Heart right ventricle (tissue), 16 donors: ENCODE results near the gene FHIT. TPM values are rescaled to one million over a fixed set of nuclear protein-coding genes. Genes with fewer than 3 reads are reported as not detected.

ENCODE experiments used
- ATAC-seq, 8 donors: fragments of 200-7000 bp; cut with Tn5 transposase; one replicate each; pipeline ENCODE4 v1.9.1; 2020; ENCODE audit warnings: mild to moderate bottlenecking in 8 of 8, moderate library complexity in 8 of 8, moderate number of reproducible peaks in 1 of 8
- DNase-seq, 2 donors: peaks; one replicate each; pipeline ENCODE4 v3.0.0-alpha.2; 2020
- H3K27ac ChIP-seq, 10 donors: fragments of 200-600 bp; sonication (generic) in 2 of 10; one replicate each; pipeline versions ENCODE4 v1.5.0 to v1.8.0; 2020 to 2022; ENCODE audit warnings: mild to moderate bottlenecking in 3 of 10
- H3K27me3 ChIP-seq, 7 donors: fragments of 200-600 bp; one replicate each; pipeline ENCODE4 v1.8.0; 2021 to 2022; ENCODE audit warnings: mild to moderate bottlenecking in 2 of 7
- H3K36me3 ChIP-seq, 9 donors: fragments of 200-600 bp; sonication (generic) in 1 of 9; one replicate each; pipeline versions ENCODE4 v1.5.0 to v1.8.0; 2020 to 2022; ENCODE audit warnings: mild to moderate bottlenecking in 2 of 9
- H3K4me1 ChIP-seq, 9 donors: fragments of 200-600 bp; sonication (generic) in 1 of 9; one replicate each; pipeline versions ENCODE4 v1.5.0 to v1.8.0; 2020 to 2022; ENCODE audit warnings: mild to moderate bottlenecking in 4 of 9
- H3K4me3 ChIP-seq, 10 donors: fragments of 200-600 bp; sonication (generic) in 2 of 10; one replicate each; pipeline versions ENCODE4 v1.5.0 to v1.8.0; 2020 to 2022; ENCODE audit warnings: mild to moderate bottlenecking in 7 of 10, moderate library complexity in 2 of 10
- H3K9me3 ChIP-seq, 11 donors: fragments of 200-600 bp in 10 of 11; sonication (generic) in 2 of 11; one replicate each; pipeline versions ENCODE4 v1.5.0 to v1.8.0; 2013 to 2022; ENCODE audit warnings: mild to moderate bottlenecking in 2 of 11, control low read depth in 1 of 11, moderate library complexity in 1 of 11
- WGBS, 2 donors: extraction: QIAGEN DNeasy Blood & Tissue Kit; methylation state at CpG; one replicate each; pipeline ENCODE4 v1.1.7; 2013; ENCODE audit warnings: inconsistent platforms in 1 of 2; 5-methylcytosine and 5-hydroxymethylcytosine counted together
- intact Hi-C, 10 donors: fragments of 100-400 bp; cut with DNase I; formaldehyde crosslinking; loops; one replicate each; pipeline versions ENCODE4 v1.11.1 to v1.14.2; 2022
- polyA plus RNA-seq, 2 donors: library from polyadenylated mRNA; stranded (reverse); fragments of 200-250 nt; gene quantifications; one replicate each; pipeline ENCODE4 v1.2.3, GENCODE V29; 2013
- total RNA-seq, 10 donors: library from RNA; stranded (reverse); fragmentation: NEBNext Ultra II Directional in 3 of 10; extraction: Animal tissue kit (Norgen Biotek cat#: 25700) in 3 of 10; gene quantifications; one replicate each; pipeline versions ENCODE4 v1.2.1 to v1.2.4, GENCODE V29; 2021 to 2023
- TF ChIP-seq, protein P1 (sequence below), 9 donors: fragments of 200-600 bp; sonication (generic) in 2 of 9; IDR thresholded peaks; one replicate each; pipeline versions ENCODE4 v1.5.0 to v1.8.0; 2021 to 2022; ENCODE audit warnings: antibody characterized with exemption in 9 of 9, mild to moderate bottlenecking in 5 of 9, moderate library complexity in 1 of 9
- donor health status: Arrhythmogenic right ventricular cardiomyopathy.
- donor health status: ischemic (EF 13 %, LVEDD 7.1; RV severe dilation, severe dysfunction).
- donor health status: healthy with polysubstance abuse.
- donor health status: DM: no; HTN: yes; CAD: no.
- donor health status: DM: no; HTN: no; CAD: no.
- donor health status: ischemic (EF 25% LVEDD 6.9; RV normal size, moderate dysfunction).
- donor health status: ischemic (EF 25% LVEDD 5.7; RV mildly dilated, moderate dysfunction).
- donor health status: healthy.
- donor health status: DM: yes; HTN: yes; CAD: no.
- donor health status: Ischemic cardiomyopathy.
- donor health status: ischemic (EF 35%, LVEDD 5.7; RV mildly dilated, moderate dysfunction).
- donor health status: nonischemic (EF 11% LVEDD 7.7; RV severe dilation, severe dysfunction).
- donor health status: DM: yes; HTN: yes; CAD: no.
- donor health status: PGD.
- donor health status: ischemic (EF 29% LVEDD 5.4; RV normal size, mild dysfunction).
- donor health status: nonischemic (EF 23%, LVEDD 6.1; RV moderate dilation, normal function).

The FHIT gene
- total and polyA plus RNA-seq, 12 donors, result 4.7 to 25.5 (median 18.3) TPM

DNA sequence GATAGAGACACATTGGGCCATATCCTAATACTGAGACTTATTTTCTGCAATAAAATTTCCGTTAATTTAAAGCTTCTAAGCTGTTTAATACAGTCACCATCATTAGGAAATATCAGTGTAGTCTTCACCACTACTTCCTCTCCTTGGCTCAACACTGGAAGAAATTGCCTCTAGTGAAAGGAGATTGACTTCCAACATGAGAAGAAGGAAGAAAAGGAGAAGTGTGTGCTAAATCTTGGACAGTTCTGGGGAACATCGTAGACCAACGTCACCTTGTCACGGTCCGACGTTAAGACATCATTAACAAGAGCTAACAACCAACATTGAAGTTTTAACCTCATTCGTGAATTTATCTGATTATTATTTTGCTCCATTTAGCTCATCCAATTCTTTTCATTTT is 1214.4 kb downstream of the FHIT start:
- Histone ChIP-seq H3K36me3 (no peaks in the 10 kb centered on the region), H3K4me1 (no peaks in the 10 kb centered on the region), H3K9me3 (no peaks in the 10 kb centered on the region), H3K27ac (no peak overlapping the region), H3K27me3 (no peaks in the 10 kb centered on the region), H3K4me3 (no peak overlapping the region)
- WGBS, 2 donors, result 93 to 98% methylated on average over 7 of the region's 7 CpGs
- TF ChIP-seq, protein P1, sequence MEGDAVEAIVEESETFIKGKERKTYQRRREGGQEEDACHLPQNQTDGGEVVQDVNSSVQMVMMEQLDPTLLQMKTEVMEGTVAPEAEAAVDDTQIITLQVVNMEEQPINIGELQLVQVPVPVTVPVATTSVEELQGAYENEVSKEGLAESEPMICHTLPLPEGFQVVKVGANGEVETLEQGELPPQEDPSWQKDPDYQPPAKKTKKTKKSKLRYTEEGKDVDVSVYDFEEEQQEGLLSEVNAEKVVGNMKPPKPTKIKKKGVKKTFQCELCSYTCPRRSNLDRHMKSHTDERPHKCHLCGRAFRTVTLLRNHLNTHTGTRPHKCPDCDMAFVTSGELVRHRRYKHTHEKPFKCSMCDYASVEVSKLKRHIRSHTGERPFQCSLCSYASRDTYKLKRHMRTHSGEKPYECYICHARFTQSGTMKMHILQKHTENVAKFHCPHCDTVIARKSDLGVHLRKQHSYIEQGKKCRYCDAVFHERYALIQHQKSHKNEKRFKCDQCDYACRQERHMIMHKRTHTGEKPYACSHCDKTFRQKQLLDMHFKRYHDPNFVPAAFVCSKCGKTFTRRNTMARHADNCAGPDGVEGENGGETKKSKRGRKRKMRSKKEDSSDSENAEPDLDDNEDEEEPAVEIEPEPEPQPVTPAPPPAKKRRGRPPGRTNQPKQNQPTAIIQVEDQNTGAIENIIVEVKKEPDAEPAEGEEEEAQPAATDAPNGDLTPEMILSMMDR (IDR thresholded peaks at IDR 0.05), result no peak
- no peak for ATAC-seq
- intact Hi-C loops, result no loop called here
- no peak for DNase-seq

DNA sequence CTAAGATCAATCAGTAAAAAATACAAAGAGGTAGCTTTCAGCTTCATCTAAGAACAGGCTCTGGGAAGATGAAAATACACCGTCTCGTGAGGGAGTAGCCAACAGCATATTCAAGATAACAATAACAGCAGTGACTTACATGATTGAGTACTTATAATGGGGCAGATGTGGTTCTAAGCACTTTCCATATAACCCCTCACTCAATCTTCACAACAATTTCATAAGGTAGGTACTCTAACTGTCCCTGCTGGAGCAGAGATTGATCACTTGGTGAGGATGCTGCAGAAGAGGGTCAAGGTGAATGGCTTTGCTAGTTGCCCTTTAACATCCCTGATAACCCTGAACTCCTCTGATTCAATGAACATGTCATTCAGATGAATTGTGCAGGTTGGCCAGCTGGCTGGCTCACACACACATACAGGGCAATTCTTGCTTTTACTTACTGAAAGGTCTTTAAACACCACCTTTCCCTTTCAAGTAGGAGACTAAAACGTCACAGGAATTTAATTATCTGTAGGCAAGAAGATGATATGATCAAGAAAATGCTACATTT is 1217.3 kb downstream of the FHIT start:
- Histone ChIP-seq H3K27ac (no peak overlapping the region), H3K27me3 (no peaks in the 10 kb centered on the region), H3K36me3 (no peaks in the 10 kb centered on the region), H3K4me3 (no peak overlapping the region), H3K9me3 (no peaks in the 10 kb centered on the region), H3K4me1 (no peaks in the 10 kb centered on the region)
- DNase-seq, result no peak
- ATAC-seq, result no peak
- intact Hi-C loops, result no loop called here
- TF ChIP-seq, protein P1 (IDR thresholded peaks at IDR 0.05), result no peak
- 64 to 69% methylated on average over 3 of the region's 3 CpGs for WGBS, 2 donors

DNA sequence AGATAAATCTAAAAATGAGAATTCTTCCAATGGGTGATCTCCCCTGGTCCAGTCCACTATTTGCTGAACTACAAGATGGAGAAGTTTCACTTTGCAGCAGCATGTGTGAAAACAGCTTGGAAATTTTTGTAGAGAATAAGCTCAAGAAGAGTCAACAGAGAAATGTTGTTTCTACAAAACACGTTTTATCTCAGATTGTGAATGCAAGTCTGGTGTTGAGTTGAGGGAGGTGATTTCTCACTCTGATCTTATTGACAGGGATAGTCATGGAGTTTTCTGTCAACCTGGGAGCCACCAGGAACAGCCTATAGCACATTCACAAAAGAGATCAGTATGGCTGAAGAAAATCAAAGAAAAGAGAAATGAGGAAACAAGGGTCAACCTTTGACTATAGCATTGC is 1220.3 kb downstream of the FHIT start:
- Histone ChIP-seq H3K36me3 (no peaks in the 10 kb centered on the region), H3K4me3 (no peak overlapping the region), H3K4me1 (peaks cover 0 to under 1% (median 0%) of the 10 kb centered on the region in 9 donors), H3K27me3 (no peaks in the 10 kb centered on the region), H3K9me3 (no peaks in the 10 kb centered on the region), H3K27ac (no peak overlapping the region)
- DNase-seq (no peak), ATAC-seq (no peak)
- 76 to 85% methylated on average over 1 of the region's 1 CpG for WGBS, 2 donors
- intact Hi-C loops, result no loop called here
- TF ChIP-seq, protein P1 (IDR thresholded peaks at IDR 0.05), result no peak

DNA sequence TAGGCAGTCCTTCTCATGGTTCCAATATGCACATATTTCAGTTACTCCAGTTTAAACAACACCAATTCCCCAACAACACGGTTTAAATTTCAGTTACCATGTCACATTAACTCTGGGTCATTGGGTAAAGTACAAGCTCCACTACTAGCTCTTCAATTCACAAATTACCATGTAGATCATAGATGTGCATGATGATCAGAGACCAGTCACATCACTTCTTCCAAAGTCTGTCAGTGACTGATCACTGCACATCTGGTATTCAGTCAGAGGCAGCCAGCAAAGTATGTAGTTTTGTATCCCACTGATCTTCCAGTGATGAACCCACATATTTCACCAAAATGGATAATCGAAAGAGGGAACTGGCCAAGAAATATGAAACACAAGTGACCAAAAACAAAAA is 1223.0 kb downstream of the FHIT start:
- intact Hi-C loops, result no loop called here

More for the DNA sequence above, 1223.0 kb downstream of the FHIT start:
- ATAC-seq, result no peak
- H3K27me3 ChIP-seq, result no peaks in the 10 kb centered on the region
- no peak for DNase-seq
- H3K27ac ChIP-seq, result no peak overlapping the region
- no peaks in the 10 kb centered on the region for H3K9me3 ChIP-seq
- 89 to 94% methylated on average over 2 of the region's 2 CpGs for WGBS, 2 donors
- H3K4me3 ChIP-seq, result no peak overlapping the region
- peaks cover 0 to 3% (median 0%) of the 10 kb centered on the region in 9 donors for H3K4me1 ChIP-seq
- no peaks in the 10 kb centered on the region for H3K36me3 ChIP-seq
- TF ChIP-seq, protein P1 (IDR thresholded peaks at IDR 0.05), result no peak
